ENCODE data around the gene EDA2R. TPM values are rescaled to one million over a fixed set of nuclear protein-coding genes. Genes with fewer than 3 reads are reported as not detected.

EDA2R gene
- total and polyA plus RNA-seq, 2 donors from 2014 or later: 0.71 to 2.5 TPM

- DNase-seq: no peak
- H3K27me3 ChIP-seq (ENCODE audit: control insufficient read depth, insufficient read depth, low read length): no peaks in the 10 kb centered on the region
- no peak for TF ChIP-seq CTCF (IDR thresholded peaks at IDR 0.05; ENCODE audit: borderline replicate concordance, extremely low read depth, insufficient read depth)
- no peak overlapping the region for H3K9ac ChIP-seq (ENCODE audit: low read length in 3 of 3)
- H3K4me3 ChIP-seq (ENCODE audit: low read length in 3 of 3): no peak overlapping the region
- no peak for FAIRE-seq
- H3K36me3 ChIP-seq (ENCODE audit: control insufficient read depth in 2 of 3, insufficient read depth in 3 of 3, low read length in 3 of 3): no peaks in the 10 kb centered on the region
- intact Hi-C loops (cut with DNase I): no loop called here
- no peaks in the 10 kb centered on the region for H3K9me3 ChIP-seq (ENCODE audit: control insufficient read depth in 2 of 3, insufficient read depth in 1 of 3, low read length in 3 of 3)
- no peaks in the 10 kb centered on the region for H3K4me1 ChIP-seq (ENCODE audit: control insufficient read depth in 2 of 3, insufficient read depth in 2 of 3, low read depth in 1 of 3, low read length in 3 of 3)
- H3K27ac ChIP-seq (ENCODE audit: low read depth in 2 of 2, low read length in 2 of 2): no peak overlapping the region
These were observed 35.6 kb upstream of the EDA2R start for GRCh38 chrX:66674506-66674905.

GRCh38 chrX:66672106-66672505 lies 33.2 kb upstream of the EDA2R start:
- intact Hi-C loops (cut with DNase I): no loop called here
- Histone ChIP-seq H3K4me3 (ENCODE audit: low read length in 3 of 3) (no peak overlapping the region), H3K9ac (ENCODE audit: low read length in 3 of 3) (no peak overlapping the region), H3K27ac (ENCODE audit: low read depth in 2 of 2, low read length in 2 of 2) (no peak overlapping the region), H3K27me3 (ENCODE audit: control insufficient read depth, insufficient read depth, low read length) (no peaks in the 10 kb centered on the region), H3K36me3 (ENCODE audit: control insufficient read depth in 2 of 3, insufficient read depth in 3 of 3, low read length in 3 of 3) (no peaks in the 10 kb centered on the region), H3K9me3 (ENCODE audit: control insufficient read depth in 2 of 3, insufficient read depth in 1 of 3, low read length in 3 of 3) (no peaks in the 10 kb centered on the region), H3K4me1 (ENCODE audit: control insufficient read depth in 2 of 3, insufficient read depth in 2 of 3, low read depth in 1 of 3, low read length in 3 of 3) (no peaks in the 10 kb centered on the region)
- FAIRE-seq (no peak), DNase-seq (no peak)
- no peak for TF ChIP-seq CTCF (IDR thresholded peaks at IDR 0.05; ENCODE audit: borderline replicate concordance, extremely low read depth, insufficient read depth)

- Histone ChIP-seq H3K4me1 (ENCODE audit: control insufficient read depth in 2 of 3, insufficient read depth in 2 of 3, low read depth in 1 of 3, low read length in 3 of 3) (no peaks in the 10 kb centered on the region), H3K4me3 (ENCODE audit: low read length in 3 of 3) (no peak overlapping the region), H3K36me3 (ENCODE audit: control insufficient read depth in 2 of 3, insufficient read depth in 3 of 3, low read length in 3 of 3) (no peaks in the 10 kb centered on the region), H3K27me3 (ENCODE audit: control insufficient read depth, insufficient read depth, low read length) (no peaks in the 10 kb centered on the region), H3K9ac (ENCODE audit: low read length in 3 of 3) (no peak overlapping the region), H3K9me3 (ENCODE audit: control insufficient read depth in 2 of 3, insufficient read depth in 1 of 3, low read length in 3 of 3) (no peaks in the 10 kb centered on the region), H3K27ac (ENCODE audit: low read depth in 2 of 2, low read length in 2 of 2) (no peak overlapping the region)
- FAIRE-seq (no peak), DNase-seq (no peak)
- TF ChIP-seq CTCF (IDR thresholded peaks at IDR 0.05; ENCODE audit: borderline replicate concordance, extremely low read depth, insufficient read depth): no peak
- intact Hi-C loops (cut with DNase I): no loop called here
These were observed 15.5 kb upstream of the EDA2R start for GRCh38 chrX:66654411-66654810.

GRCh38 chrX:66635360-66635759 lies 3.5 kb downstream of the EDA2R start:
- intact Hi-C loops (cut with DNase I): no loop called here
- H3K9ac ChIP-seq (ENCODE audit: low read length in 3 of 3): no peak overlapping the region
- no peaks in the 10 kb centered on the region for H3K9me3 ChIP-seq (ENCODE audit: control insufficient read depth in 2 of 3, insufficient read depth in 1 of 3, low read length in 3 of 3)
- FAIRE-seq (no peak), DNase-seq (no peak)
- H3K27me3 ChIP-seq (ENCODE audit: control insufficient read depth, insufficient read depth, low read length): no peaks in the 10 kb centered on the region
- no peaks in the 10 kb centered on the region for H3K4me1 ChIP-seq (ENCODE audit: control insufficient read depth in 2 of 3, insufficient read depth in 2 of 3, low read depth in 1 of 3, low read length in 3 of 3)
- no peak overlapping the region for H3K4me3 ChIP-seq (ENCODE audit: low read length in 3 of 3)
- TF ChIP-seq CTCF (IDR thresholded peaks at IDR 0.05; ENCODE audit: borderline replicate concordance, extremely low read depth, insufficient read depth): no peak
- no peaks in the 10 kb centered on the region for H3K36me3 ChIP-seq (ENCODE audit: control insufficient read depth in 2 of 3, insufficient read depth in 3 of 3, low read length in 3 of 3)
- no peak overlapping the region for H3K27ac ChIP-seq (ENCODE audit: low read depth in 2 of 2, low read length in 2 of 2)

Data from kidney (tissue), 14 donors.